ENCODE measurements around the gene CXCL14. TPM values are rescaled to one million over a fixed set of nuclear protein-coding genes. Genes with fewer than 3 reads are reported as not detected.

CXCL14 gene
- total RNA-seq, 1 experiment from 2014 or later = not detected

DNA sequence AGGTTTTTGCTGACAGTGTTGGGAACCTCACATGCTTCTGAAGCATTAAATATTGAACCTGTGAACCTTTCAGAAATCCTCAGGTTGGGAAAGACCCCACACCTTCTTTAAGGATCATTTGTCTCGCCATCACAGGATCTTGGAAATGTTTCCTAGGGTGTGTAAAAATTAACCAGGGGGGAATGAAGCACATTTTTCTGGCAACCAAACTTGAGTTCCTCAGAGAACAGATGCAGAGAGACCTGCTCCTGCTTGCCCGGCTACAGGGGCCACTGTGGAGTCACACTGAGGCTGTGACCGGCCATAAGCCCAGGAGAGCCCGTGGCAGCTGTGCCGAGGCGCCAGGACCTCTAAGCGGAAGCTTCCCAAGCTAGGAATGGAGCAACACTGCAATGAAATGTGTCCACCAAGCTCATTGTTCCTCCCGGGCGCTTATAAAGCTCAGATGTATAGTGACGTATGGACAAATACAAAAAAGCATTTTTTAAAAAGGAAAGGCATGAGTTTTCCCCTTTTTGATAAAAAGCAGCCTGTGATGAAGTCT lies 7.7 kb downstream of the CXCL14 start:
- Histone ChIP-seq H4K20me1 (ENCODE audit: insufficient read depth) (no peaks in the 10 kb centered on the region), H3K4me1 (replicated peaks; ENCODE audit: insufficient read depth) (no peaks in the 10 kb centered on the region), H3K36me3 (ENCODE audit: low read depth) (no peaks in the 10 kb centered on the region), H3K4me2 (no peak overlapping the region), H3K9me3 (ENCODE audit: insufficient read depth, low read depth) (no peaks in the 10 kb centered on the region), H3K4me3 (no peak overlapping the region), H3K27me3 (ENCODE audit: insufficient read depth, low read depth) (peaks cover 64% of the 10 kb centered on the region), H2AFZ (no peak overlapping the region), H3K79me2 (ENCODE audit: low read depth) (no peaks in the 10 kb centered on the region), H3K9me2 (ENCODE audit: insufficient read depth) (no peaks in the 10 kb centered on the region), H3F3A (ENCODE audit: insufficient read depth, low read depth) (no peaks in the 10 kb centered on the region), H3K27ac (no peak overlapping the region)
- intact Hi-C loops (cut with micrococcal nuclease; ENCODE audit: unreplicated experiment) = no loop called here
- no TSS peak for BruUV-seq (replicated peaks)
- ChIA-PET CTCF (no interaction called here), POLR2A (ENCODE audit: unreplicated experiment) (no interaction called here)
- DNase-seq = no peak
- TF ChIP-seq EZH2 (IDR thresholded peaks at IDR 0.05; ENCODE audit: low read depth) = no peak
- TF ChIP-seq, protein P1, sequence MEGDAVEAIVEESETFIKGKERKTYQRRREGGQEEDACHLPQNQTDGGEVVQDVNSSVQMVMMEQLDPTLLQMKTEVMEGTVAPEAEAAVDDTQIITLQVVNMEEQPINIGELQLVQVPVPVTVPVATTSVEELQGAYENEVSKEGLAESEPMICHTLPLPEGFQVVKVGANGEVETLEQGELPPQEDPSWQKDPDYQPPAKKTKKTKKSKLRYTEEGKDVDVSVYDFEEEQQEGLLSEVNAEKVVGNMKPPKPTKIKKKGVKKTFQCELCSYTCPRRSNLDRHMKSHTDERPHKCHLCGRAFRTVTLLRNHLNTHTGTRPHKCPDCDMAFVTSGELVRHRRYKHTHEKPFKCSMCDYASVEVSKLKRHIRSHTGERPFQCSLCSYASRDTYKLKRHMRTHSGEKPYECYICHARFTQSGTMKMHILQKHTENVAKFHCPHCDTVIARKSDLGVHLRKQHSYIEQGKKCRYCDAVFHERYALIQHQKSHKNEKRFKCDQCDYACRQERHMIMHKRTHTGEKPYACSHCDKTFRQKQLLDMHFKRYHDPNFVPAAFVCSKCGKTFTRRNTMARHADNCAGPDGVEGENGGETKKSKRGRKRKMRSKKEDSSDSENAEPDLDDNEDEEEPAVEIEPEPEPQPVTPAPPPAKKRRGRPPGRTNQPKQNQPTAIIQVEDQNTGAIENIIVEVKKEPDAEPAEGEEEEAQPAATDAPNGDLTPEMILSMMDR (conservative IDR thresholded peaks at IDR 0.05) = no peak

DNA sequence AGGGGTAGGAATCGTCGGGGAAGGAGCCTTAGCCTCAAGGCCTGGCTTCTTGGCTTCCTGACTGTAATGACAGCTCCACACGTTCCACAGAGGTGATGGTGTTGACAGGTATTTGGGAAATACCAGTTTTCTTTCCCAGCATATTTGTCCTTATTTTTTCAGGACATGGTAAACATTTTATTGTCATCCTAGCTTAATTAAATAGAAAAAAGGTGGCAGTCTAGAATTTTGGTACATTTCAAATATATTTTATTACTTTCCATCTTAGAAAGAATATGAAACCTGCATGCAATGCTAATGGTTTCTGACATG lies 8.4 kb downstream of the CXCL14 start:
- Histone ChIP-seq H3K4me2 (no peak overlapping the region), H3K27me3 (ENCODE audit: insufficient read depth, low read depth) (peaks cover 67% of the 10 kb centered on the region), H3K4me3 (no peak overlapping the region), H3K79me2 (ENCODE audit: low read depth) (no peaks in the 10 kb centered on the region), H4K20me1 (ENCODE audit: insufficient read depth) (no peaks in the 10 kb centered on the region), H3K27ac (no peak overlapping the region), H2AFZ (no peak overlapping the region), H3F3A (ENCODE audit: insufficient read depth, low read depth) (no peaks in the 10 kb centered on the region), H3K9me2 (ENCODE audit: insufficient read depth) (no peaks in the 10 kb centered on the region), H3K4me1 (replicated peaks; ENCODE audit: insufficient read depth) (no peaks in the 10 kb centered on the region), H3K9me3 (ENCODE audit: insufficient read depth, low read depth) (no peaks in the 10 kb centered on the region), H3K36me3 (ENCODE audit: low read depth) (no peaks in the 10 kb centered on the region)
- no peak for DNase-seq
- no peak for TF ChIP-seq EZH2 (IDR thresholded peaks at IDR 0.05; ENCODE audit: low read depth)
- TF ChIP-seq, protein P1 (conservative IDR thresholded peaks at IDR 0.05) = peak; percentile 36; the same call in 1 of the 2 replicates
- POLR2A ChIA-PET (ENCODE audit: unreplicated experiment) = no interaction called here
- BruUV-seq (replicated peaks) = no TSS peak
- intact Hi-C loops (cut with micrococcal nuclease; ENCODE audit: unreplicated experiment) = no loop called here
- CTCF ChIA-PET = no interaction called here

DNA sequence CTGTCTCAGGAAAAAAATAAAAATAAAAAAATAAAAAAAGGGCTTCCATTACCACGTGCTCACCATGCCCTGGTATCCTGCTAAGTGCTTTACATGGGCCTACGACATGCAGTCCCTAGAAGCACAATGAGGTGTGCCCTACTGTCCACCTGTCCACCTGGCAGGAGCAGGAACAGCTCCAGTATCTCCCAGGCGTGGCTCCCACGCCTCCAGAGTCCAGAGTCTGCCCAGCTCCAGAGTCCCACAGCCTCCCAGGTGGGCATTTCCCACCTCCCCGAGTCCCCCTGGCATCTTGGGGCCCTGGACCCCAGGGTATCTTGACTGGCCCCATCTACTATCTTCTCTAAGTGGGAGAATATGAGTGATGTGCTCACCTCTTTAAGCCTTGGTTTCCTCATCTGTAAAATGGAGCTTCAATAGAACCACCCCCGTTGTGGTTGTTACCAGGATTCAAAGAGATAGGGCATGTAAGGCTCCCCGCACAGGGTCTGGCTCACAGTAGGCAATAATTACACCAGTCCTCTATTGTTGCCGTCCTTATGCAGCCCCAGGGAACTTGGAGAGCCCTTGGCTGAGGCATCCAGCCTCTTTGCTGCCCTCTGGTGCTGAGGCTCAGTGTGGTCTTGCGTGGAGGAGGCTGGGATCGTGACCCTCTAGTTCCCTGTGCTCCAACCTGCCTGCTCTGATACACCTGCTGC lies 8.9 kb downstream of the CXCL14 start:
- Histone ChIP-seq H3K9me3 (ENCODE audit: insufficient read depth, low read depth) (no peaks in the 10 kb centered on the region), H3K27me3 (ENCODE audit: insufficient read depth, low read depth) (peaks cover 65% of the 10 kb centered on the region), H3K36me3 (ENCODE audit: low read depth) (no peaks in the 10 kb centered on the region), H3K4me3 (no peak overlapping the region), H2AFZ (no peak overlapping the region), H3F3A (ENCODE audit: insufficient read depth, low read depth) (no peaks in the 10 kb centered on the region), H4K20me1 (ENCODE audit: insufficient read depth) (no peaks in the 10 kb centered on the region), H3K4me2 (no peak overlapping the region), H3K4me1 (replicated peaks; ENCODE audit: insufficient read depth) (no peaks in the 10 kb centered on the region), H3K79me2 (ENCODE audit: low read depth) (no peaks in the 10 kb centered on the region), H3K9me2 (ENCODE audit: insufficient read depth) (no peaks in the 10 kb centered on the region), H3K27ac (no peak overlapping the region)
- intact Hi-C loops (cut with micrococcal nuclease; ENCODE audit: unreplicated experiment) = loop anchor here (10.0 kb wide), 1 partner anchor 515 kb away; no protein-coding TSS in a partner anchor
- DNase-seq = no peak
- ChIA-PET CTCF (no interaction called here), POLR2A (ENCODE audit: unreplicated experiment) (no interaction called here)
- BruUV-seq (replicated peaks) = no TSS peak
- TF ChIP-seq EZH2 (IDR thresholded peaks at IDR 0.05; ENCODE audit: low read depth) = no peak
- TF ChIP-seq, protein P1 (conservative IDR thresholded peaks at IDR 0.05) = peak; percentile 58; the same call in 1 of the 2 replicates

Measured in PC-9 (cell line).